A549 treated with AZD9567 at 1 μM for 4 hours (cell line): ENCODE measurements around the gene COA7. TPM values are rescaled to one million over a fixed set of nuclear protein-coding genes. Genes with fewer than 3 reads are reported as not detected.

Experiments used
- total RNA-seq: library from RNA; stranded (reverse); fragments of 200-300 nt; extraction: Qiagen RNA extraction; gene quantifications from 5 replicates; pipeline ENCODE4 v1.2.3, GENCODE V29; 2022; ENCODE audit not compliant: insufficient read depth

COA7 gene
- 15.3 to 24.1 TPM (median 22.3 TPM) in 5 replicates for total RNA-seq

GRCh38 chr1:52697795-52698674 lies at the start of gene COA7:
Gene COA7 (minus strand): TSS chr1:52698347. CDS start chr1:52698326, 21 bp downstream.

DNA sequence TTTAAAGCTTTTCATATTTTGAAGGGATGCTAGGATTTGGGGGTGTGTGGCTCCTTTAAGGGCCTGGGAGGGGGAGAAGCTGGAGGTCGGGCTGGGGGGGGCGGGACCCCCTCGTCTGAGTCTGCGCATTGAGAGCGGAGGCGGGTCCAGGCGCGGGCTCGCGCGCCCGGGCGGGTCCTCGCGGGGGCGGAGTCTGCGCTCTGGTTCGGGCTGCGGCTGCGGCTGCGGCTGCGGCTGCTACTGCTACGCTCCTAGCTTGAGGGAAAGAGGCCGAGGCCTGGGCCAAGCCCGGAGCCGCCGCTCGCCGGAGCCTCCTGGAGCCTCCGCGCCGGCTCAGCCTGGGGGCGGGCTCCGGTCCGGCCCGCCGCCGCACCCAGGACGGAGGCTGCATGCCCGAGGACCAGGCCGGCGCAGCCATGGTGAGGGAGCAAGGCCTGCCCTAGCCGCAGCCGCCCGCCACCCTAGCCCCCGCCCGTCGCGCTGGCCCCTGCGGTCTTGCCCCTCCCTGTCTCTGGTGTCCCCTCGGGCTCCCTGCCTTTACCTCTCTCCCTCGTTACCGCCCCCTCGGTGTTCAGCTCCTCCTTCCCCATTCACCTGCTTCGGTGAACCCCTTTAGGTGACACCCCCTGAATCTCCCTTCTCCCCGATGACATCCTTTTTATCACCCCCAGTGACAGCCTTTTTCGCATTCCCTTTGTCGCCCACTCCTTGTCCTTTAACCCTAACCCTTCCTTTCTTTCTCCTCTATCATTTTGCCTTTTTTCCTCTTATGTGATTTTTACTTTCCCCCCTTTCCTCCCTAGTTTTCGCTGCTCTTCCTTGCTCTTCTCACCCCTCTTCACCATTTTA lies 28.3 kb upstream of the COA7 start, which contains the start of gene ZYG11B:
Gene ZYG11B (plus strand): TSS at position 189 of the 849 bp plus-strand sequence. CDS start 201 bp downstream, at position 390.

Other genes starting within 250 kb of the COA7 start
- 22.6 to 46.7 TPM (median 23.8 TPM) in 5 replicates for gene TUT4, start 145.3 kb downstream of the COA7 start, total RNA-seq
- gene GPX7, start 96.0 kb downstream of the COA7 start, total RNA-seq, result not detected in 5 replicates
- 0.20 to 0.51 TPM (median 0.34 TPM) in 4 of 5 replicates, not detected in the other for gene SHISAL2A, start 65.2 kb downstream of the COA7 start, total RNA-seq
- 4.4 to 7.0 TPM (median 6.5 TPM) in 5 replicates for gene ZYG11B, start 28.1 kb upstream of the COA7 start, total RNA-seq
- gene ZYG11A, start 144.4 kb upstream of the COA7 start, total RNA-seq, result 1.6 to 2.7 TPM (median 2.5 TPM) in 5 replicates
- 10.4 to 14.0 TPM (median 10.7 TPM) in 5 replicates for gene ECHDC2, start 223.4 kb upstream of the COA7 start, total RNA-seq
- gene SCP2, start 228.9 kb upstream of the COA7 start, total RNA-seq, result 45.5 to 98.0 TPM (median 47.0 TPM) in 5 replicates